Measurements from ENCODE around the gene FNBP1. TPM values are rescaled to one million over a fixed set of nuclear protein-coding genes. Genes with fewer than 3 reads are reported as not detected.

The FNBP1 gene
- total RNA-seq, 1 experiment from 2014 or later: 36.5 TPM

- TF ChIP-seq CTCF (conservative IDR thresholded peaks at IDR 0.05): no peak
- H3K27ac Mint-ChIP-seq: peak overlapping the region in 2 of 3 experiments; percentile 61 to 70; a peak in 3 of 7 replicates
Measured at GRCh38 chr9:129874261-129875101, 168.5 kb downstream of the FNBP1 start.

More at GRCh38 chr9:129874261-129875101, 168.5 kb downstream of the FNBP1 start:
- Mint-ChIP-seq H3K4me3 (no peak overlapping the region), H3K9me3 (no peaks in the 10 kb centered on the region), H3K27me3 (ENCODE audit: low read depth) (no peaks in the 10 kb centered on the region), H3K4me1 (0 out of 4 replicates have a peak, but pooled peaks cover 0 to 2% of the 10 kb centered on the region in 2 experiments), H3K36me3 (ENCODE audit: insufficient read depth in 1 of 3, low read depth in 3 of 3) (peaks cover 2 to 18% (median 14%) of the 10 kb centered on the region in 3 experiments; a peak in 6 of 7 replicates)
- H3K4ac ChIP-seq (ENCODE audit: low read depth, low read length): no peak overlapping the region
- no peak overlapping the region for H2AFZ ChIP-seq (ENCODE audit: low read length)
- no peaks in the 10 kb centered on the region for H3K79me1 ChIP-seq (ENCODE audit: insufficient read depth, low read depth, low read length, poor library complexity, severe bottlenecking)
- H3K4me1 ChIP-seq (ENCODE audit: insufficient read depth, low read length): no peaks in the 10 kb centered on the region
- H4K20me1 ChIP-seq (ENCODE audit: control insufficient read depth, insufficient read depth, insufficient read length): no peaks in the 10 kb centered on the region
- H3K23ac ChIP-seq (ENCODE audit: insufficient read length, low read depth, low read length): no peak overlapping the region
- H3K27me3 ChIP-seq (ENCODE audit: insufficient read depth, low read length): no peaks in the 10 kb centered on the region
- no peak overlapping the region for H3K4me2 ChIP-seq (ENCODE audit: insufficient read depth, insufficient read length, low read length)
- no CpG with 5 or more reads among the region's 38 CpGs for WGBS (ENCODE audit: extremely low coverage, insufficient read length, low lambda C conversion rate)
- H3K18ac ChIP-seq (ENCODE audit: insufficient read length, low read depth, low read length): no peak overlapping the region
- DNase-seq: no peak
- H3T11ph ChIP-seq (ENCODE audit: low read length): no peak overlapping the region
- H3K9me3 ChIP-seq (ENCODE audit: control insufficient read depth, low read depth, low read length): no peaks in the 10 kb centered on the region
- H4K8ac ChIP-seq (replicated peaks; ENCODE audit: insufficient read length, low read depth, low read length): no peak overlapping the region
- H3K14ac ChIP-seq (ENCODE audit: insufficient read depth, low read length): no peak overlapping the region
- no peak overlapping the region for H3K27ac ChIP-seq (ENCODE audit: insufficient read length, low read depth, low read length)
- H3K56ac ChIP-seq (ENCODE audit: insufficient read length, low read depth, low read length): no peak overlapping the region
- no peak overlapping the region for H2BK120ac ChIP-seq (ENCODE audit: low read depth, low read length, poor library complexity, severe bottlenecking)
- H3K23me2 ChIP-seq (ENCODE audit: insufficient read length, low read depth, low read length, poor library complexity, severe bottlenecking): no peaks in the 10 kb centered on the region
- no peak overlapping the region for H2BK12ac ChIP-seq (ENCODE audit: insufficient read length, low read depth, low read length)
- H2BK5ac ChIP-seq (ENCODE audit: insufficient read length, low read length): no peak overlapping the region
- H3K9ac ChIP-seq (ENCODE audit: extremely low read depth, insufficient read length, low read length): no peak overlapping the region
- no peaks in the 10 kb centered on the region for H3K79me2 ChIP-seq (ENCODE audit: insufficient read depth, low read length)
- H2BK20ac ChIP-seq (ENCODE audit: low read depth, low read length, poor library complexity, severe bottlenecking): no peak overlapping the region
- H4K5ac ChIP-seq (ENCODE audit: insufficient read length, low read depth, low read length): no peak overlapping the region
- no peak overlapping the region for H4K91ac ChIP-seq (ENCODE audit: insufficient read length, low read depth, low read length)
- H2BK15ac ChIP-seq (ENCODE audit: low read depth, low read length): no peak overlapping the region
- no peak overlapping the region for H2AK5ac ChIP-seq (ENCODE audit: insufficient read length, low read length)
